Esophagus muscularis mucosa (tissue), 4 donors: ENCODE results near the gene PHF2.

Experiments used
- CTCF ChIP-seq, 3 experiments: fragments of 200-600 bp in 2 of 3; fragments of 450-650 bp in 1 of 3; sonication (generic) in 2 of 3; IDR thresholded peaks; one replicate each; pipeline ENCODE4 v1.5.1; 2017 to 2019; ENCODE audit warnings: antibody characterized with exemption in 3 of 3, mild to moderate bottlenecking in 2 of 3, moderate library complexity in 1 of 3
- EP300 ChIP-seq: sonication (generic); formaldehyde crosslinking; IDR thresholded peaks from one replicate; pipeline ENCODE4 v1.6.1; 2017; ENCODE audit warnings: antibody characterized with exemption
- POLR2A ChIP-seq: fragments of 450-650 bp; IDR thresholded peaks from one replicate; pipeline ENCODE4 v1.6.1; 2017; ENCODE audit warnings: antibody characterized with exemption, moderate library complexity, mild to moderate bottlenecking, low read depth
- POLR2AphosphoS5 ChIP-seq, 2 donors: sonication (generic); formaldehyde crosslinking; IDR thresholded peaks; one replicate each; pipeline ENCODE4 v1.6.1; 2017; ENCODE audit warnings: antibody characterized with exemption in 2 of 2

DNA sequence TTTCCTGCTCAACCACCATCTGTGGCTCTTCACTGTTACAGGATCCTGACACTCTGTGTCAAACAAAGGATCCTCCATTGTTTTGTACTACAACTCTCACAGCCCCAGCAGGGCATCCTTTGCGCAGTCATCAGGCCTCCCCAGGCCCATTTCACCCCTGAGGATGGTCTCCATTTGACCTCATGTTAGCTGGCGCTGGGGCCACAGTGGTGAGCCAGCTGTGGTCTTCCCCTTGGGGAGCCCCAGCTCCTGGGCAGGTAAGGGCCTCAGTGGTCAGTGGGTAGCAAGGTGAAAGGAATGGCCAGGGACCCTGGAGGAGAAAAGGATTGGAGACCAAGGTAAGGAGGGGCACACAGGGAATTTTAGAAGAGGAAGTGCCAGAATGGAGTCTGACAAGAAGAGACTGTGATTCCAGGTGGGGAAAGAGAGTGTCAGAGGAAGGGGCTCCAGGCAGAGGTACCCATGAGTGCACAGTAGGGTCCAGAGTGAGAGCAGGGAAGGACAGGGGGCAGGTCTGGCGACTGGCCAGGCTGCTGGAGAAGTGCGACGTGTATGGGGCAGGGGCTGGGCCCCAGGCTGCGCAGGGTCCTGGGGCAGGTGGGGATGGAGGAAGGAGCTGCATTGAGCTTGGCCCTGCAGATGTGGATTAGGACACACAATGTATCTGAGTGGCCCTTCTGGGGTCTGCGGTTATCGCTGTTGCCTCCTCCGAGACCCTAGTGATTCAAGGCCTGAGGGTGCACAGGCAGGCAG lies 109.9 kb downstream of the PHF2 start:
- no peak for TF ChIP-seq CTCF (IDR thresholded peaks at IDR 0.05)
- TF ChIP-seq POLR2AphosphoS5 (IDR thresholded peaks at IDR 0.05) = no peak
- no peak for TF ChIP-seq POLR2A
- no peak for TF ChIP-seq EP300
